Neural progenitor cell (in vitro differentiated cells): ENCODE data around the gene TRAPPC6A. TPM values are rescaled to one million over a fixed set of nuclear protein-coding genes. Genes with fewer than 3 reads are reported as not detected.
A peak's percentile ranks its signal among the peaks of the same experiment; 100 is the strongest.

Experiments
- DNase-seq: peaks from one replicate; pipeline ENCODE4 v3.0.0-alpha.2; 2016; ENCODE audit warnings: low spot score
- H2AFZ ChIP-seq: fragments of 200-600 bp; sonication (generic); replicated peaks from 2 replicates; pipeline ENCODE4 v1.6.1; 2016; ENCODE audit warnings: antibody characterized with exemption
- H3F3A ChIP-seq: fragments of 200-600 bp; sonication (generic); 2 replicates; pipeline ENCODE4 v1.6.1; 2016; ENCODE audit warnings: antibody characterized with exemption, low read depth
- H3K27ac ChIP-seq: fragments of 200-600 bp; sonication (generic); 2 replicates; pipeline ENCODE4 v1.5.1; 2016; ENCODE audit warnings: mild to moderate bottlenecking
- H3K27me3 ChIP-seq: fragments of 200-600 bp; sonication (generic); 2 replicates; pipeline ENCODE4 v1.6.1; 2016; ENCODE audit warnings: mild to moderate bottlenecking, moderate library complexity
- H3K36me3 ChIP-seq: fragments of 200-600 bp; sonication (generic); 2 replicates; pipeline ENCODE4 v1.5.1; 2016
- H3K4me1 ChIP-seq: fragments of 200-600 bp; sonication (generic); 2 replicates; pipeline ENCODE4 v1.6.1; 2016; ENCODE audit warnings: mixed run types
- H3K4me2 ChIP-seq: fragments of 200-600 bp; sonication (generic); 2 replicates; pipeline ENCODE4 v1.6.1; 2016
- H3K4me3 ChIP-seq: fragments of 200-600 bp; sonication (generic); 2 replicates; pipeline ENCODE4 v1.5.1; 2016
- H3K79me2 ChIP-seq: fragments of 200-600 bp; sonication (generic); 2 replicates; pipeline ENCODE4 v1.6.1; 2016; ENCODE audit warnings: low read depth
- H3K9ac ChIP-seq: fragments of 200-600 bp; sonication (generic); 2 replicates; pipeline ENCODE4 v1.6.1; 2016
- H3K9me3 ChIP-seq: fragments of 200-600 bp; sonication (generic); 2 replicates; pipeline ENCODE4 v1.5.1; 2016; ENCODE audit warnings: low read depth
- H4K20me1 ChIP-seq: fragments of 200-600 bp; sonication (generic); 2 replicates; pipeline ENCODE4 v1.6.1; 2016; ENCODE audit warnings: low read depth
- H3K27ac Mint-ChIP-seq: 3 replicates; pipeline ENCODE4 v1.8.0; 2021; ENCODE audit warnings: mixed read lengths
- H3K27me3 Mint-ChIP-seq: 2 replicates; pipeline ENCODE4 v1.8.0; 2022; ENCODE audit warnings: low read depth, mild to moderate bottlenecking, inconsistent platforms, moderate library complexity, mixed read lengths; ENCODE audit not compliant: insufficient read depth
- H3K36me3 Mint-ChIP-seq: 3 replicates; pipeline ENCODE4 v1.8.0; 2021; ENCODE audit warnings: mixed read lengths
- H3K4me1 Mint-ChIP-seq: 3 replicates; pipeline ENCODE4 v1.8.0; 2021; ENCODE audit warnings: mixed read lengths
- H3K4me3 Mint-ChIP-seq: 3 replicates; pipeline ENCODE4 v1.8.0; 2021; ENCODE audit warnings: mild to moderate bottlenecking, moderate library complexity, mixed read lengths
- H3K9me3 Mint-ChIP-seq: 3 replicates; pipeline ENCODE4 v1.8.0; 2020; ENCODE audit warnings: mixed read lengths
- EZH2 ChIP-seq: fragments of 200-600 bp; sonication (generic); IDR thresholded peaks from 2 replicates; pipeline ENCODE4 v1.6.1; 2017; ENCODE audit warnings: antibody characterized with exemption, mild to moderate bottlenecking, moderate library complexity
- EZH2phosphoT487 ChIP-seq: fragments of 200-600 bp; sonication (generic); IDR thresholded peaks from 2 replicates; pipeline ENCODE4 v1.6.1; 2017; ENCODE audit warnings: antibody characterized with exemption
- total RNA-seq: library from RNA; depleted of rRNA; stranded (reverse); fragments of >200 nt; gene quantifications from 2 replicates; pipeline ENCODE4 v1.2.3, GENCODE V29; 2015; ENCODE audit warnings: low replicate concordance
- TF ChIP-seq, protein P1 (sequence below): fragments of 200-600 bp; sonication (generic); IDR thresholded peaks from 2 replicates; pipeline ENCODE4 v1.5.1; 2017; ENCODE audit warnings: antibody characterized with exemption, mild to moderate bottlenecking

The TRAPPC6A gene
- total RNA-seq, 1 donor from 2014 or later: 24.7 TPM

DNA sequence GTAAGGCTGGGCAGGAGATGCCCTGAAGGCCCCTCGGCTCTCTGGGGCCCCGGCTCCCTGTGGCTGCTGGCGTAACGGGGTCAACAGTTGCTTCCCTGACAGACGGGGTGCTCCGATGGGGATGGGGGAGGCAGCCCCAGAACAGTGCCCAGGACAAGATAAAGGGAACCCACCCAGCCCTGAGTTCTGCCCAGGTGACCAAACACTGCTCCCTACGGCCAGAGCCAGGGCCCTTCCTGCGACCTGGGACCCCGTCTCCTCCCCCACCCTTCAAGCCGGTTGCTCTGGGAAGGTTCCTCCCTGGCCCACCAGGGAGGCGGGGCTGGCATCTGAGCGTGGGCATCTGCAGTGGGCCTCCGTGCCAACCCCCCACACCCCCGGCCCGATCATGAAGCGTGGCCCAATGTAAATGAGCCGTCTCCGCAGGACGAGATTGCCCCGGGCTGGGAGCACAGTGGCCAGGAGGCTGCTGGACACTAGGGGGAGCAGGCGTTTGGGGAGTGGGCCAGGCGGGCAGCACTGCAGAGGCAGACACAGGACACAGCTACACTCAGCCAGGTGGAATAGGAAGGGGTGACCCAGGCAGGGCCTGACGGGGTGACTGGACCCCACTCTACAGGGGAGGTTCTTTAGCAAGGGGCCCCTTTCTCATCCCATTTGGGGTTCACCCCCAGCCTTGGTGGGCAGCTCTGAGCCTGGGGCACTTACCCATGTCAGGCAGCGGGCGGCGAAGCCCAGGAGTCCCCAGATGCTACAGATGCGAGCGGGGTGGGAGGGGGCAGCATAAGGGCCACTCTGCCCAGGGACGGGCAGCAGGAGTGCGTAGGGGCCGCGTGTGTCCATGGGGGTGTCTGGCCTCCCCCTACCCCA, 16.1 kb downstream of the TRAPPC6A start:
- Histone ChIP-seq H2AFZ (no peak overlapping the region), H3K79me2 (no peaks in the 10 kb centered on the region), H3K9me3 (no peaks in the 10 kb centered on the region), H3K27ac (no peak overlapping the region), H4K20me1 (peaks cover 13% of the 10 kb centered on the region), H3K4me3 (no peak overlapping the region), H3K36me3 (no peaks in the 10 kb centered on the region), H3K4me1 (no peaks in the 10 kb centered on the region), H3K27me3 (peaks cover 26% of the 10 kb centered on the region), H3F3A (no peaks in the 10 kb centered on the region), H3K9ac (no peak overlapping the region), H3K4me2 (no peak overlapping the region)
- H3K4me3 Mint-ChIP-seq: no peak overlapping the region
- no peak overlapping the region for H3K27ac Mint-ChIP-seq
- TF ChIP-seq, protein P1, sequence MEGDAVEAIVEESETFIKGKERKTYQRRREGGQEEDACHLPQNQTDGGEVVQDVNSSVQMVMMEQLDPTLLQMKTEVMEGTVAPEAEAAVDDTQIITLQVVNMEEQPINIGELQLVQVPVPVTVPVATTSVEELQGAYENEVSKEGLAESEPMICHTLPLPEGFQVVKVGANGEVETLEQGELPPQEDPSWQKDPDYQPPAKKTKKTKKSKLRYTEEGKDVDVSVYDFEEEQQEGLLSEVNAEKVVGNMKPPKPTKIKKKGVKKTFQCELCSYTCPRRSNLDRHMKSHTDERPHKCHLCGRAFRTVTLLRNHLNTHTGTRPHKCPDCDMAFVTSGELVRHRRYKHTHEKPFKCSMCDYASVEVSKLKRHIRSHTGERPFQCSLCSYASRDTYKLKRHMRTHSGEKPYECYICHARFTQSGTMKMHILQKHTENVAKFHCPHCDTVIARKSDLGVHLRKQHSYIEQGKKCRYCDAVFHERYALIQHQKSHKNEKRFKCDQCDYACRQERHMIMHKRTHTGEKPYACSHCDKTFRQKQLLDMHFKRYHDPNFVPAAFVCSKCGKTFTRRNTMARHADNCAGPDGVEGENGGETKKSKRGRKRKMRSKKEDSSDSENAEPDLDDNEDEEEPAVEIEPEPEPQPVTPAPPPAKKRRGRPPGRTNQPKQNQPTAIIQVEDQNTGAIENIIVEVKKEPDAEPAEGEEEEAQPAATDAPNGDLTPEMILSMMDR: peak; percentile 79
- TF ChIP-seq EZH2: no peak
- H3K27me3 Mint-ChIP-seq: peaks cover 4% of the 10 kb centered on the region
- H3K36me3 Mint-ChIP-seq: no peaks in the 10 kb centered on the region
- peak; percentile 84 for DNase-seq
- no peaks in the 10 kb centered on the region for H3K9me3 Mint-ChIP-seq
- peaks cover 10% of the 10 kb centered on the region for H3K4me1 Mint-ChIP-seq

DNA sequence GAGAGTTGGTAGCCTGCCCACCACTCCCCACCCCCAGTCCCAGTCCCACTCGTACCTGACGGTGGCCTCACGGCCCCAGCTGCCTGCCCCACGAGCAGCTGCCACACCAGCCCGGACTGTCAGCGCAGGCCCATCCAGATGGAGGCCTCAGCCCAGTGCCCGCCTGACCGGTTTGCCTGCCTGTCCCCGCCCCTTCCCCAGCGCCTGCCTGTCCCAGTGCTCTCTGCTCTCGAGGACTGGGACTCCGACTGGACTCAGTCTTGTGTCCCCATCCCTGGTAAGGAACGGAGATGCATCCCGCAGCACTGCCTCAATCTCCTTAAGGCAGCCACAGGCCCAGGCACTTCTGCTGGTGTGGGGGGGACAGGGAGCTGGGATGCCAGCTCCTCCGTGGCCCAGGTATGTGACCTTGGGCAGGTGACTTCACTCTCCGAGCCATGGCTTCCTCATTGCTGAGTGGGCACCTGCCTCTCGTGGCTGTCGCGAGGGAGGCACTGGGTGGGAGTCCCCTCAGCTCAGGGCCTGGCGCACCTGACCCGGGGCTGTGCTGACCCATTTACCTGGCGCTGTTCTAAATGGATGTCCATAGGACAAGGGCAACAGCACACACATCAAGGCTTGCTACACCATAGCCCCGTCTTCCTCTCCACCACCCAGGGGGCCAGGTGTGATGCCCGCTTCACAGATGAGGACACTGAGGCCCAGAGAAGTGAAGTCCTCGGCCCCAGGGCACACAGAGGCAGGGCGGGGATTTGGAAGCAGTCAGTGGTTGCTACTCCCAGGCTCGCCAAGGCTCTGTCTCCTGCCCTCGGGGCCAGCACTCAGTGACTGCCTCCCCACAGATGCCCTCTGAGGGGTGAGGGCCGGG, 16.9 kb downstream of the TRAPPC6A start, which contains the start of gene NKPD1:
NKPD1 (minus strand) TSS at position 113 of the 868 bp plus-strand sequence. CDS start 832 bp downstream, outside the sequence.
- Mint-ChIP-seq H3K9me3 (no peaks in the 10 kb centered on the region), H3K36me3 (no peaks in the 10 kb centered on the region), H3K27me3 (peaks cover 4% of the 10 kb centered on the region), H3K4me3 (peak within 1 kb of the TSS; percentile 1), H3K27ac (no peak within 1 kb of the TSS), H3K4me1 (peaks cover 12% of the 10 kb centered on the region)
- Histone ChIP-seq H3K36me3 (no peaks in the 10 kb centered on the region), H3K4me1 (peaks cover 3% of the 10 kb centered on the region), H3K4me2 (no peak within 1 kb of the TSS), H3F3A (no peaks in the 10 kb centered on the region), H3K9ac (no peak within 1 kb of the TSS), H2AFZ (no peak within 1 kb of the TSS), H3K4me3 (no peak within 1 kb of the TSS), H3K27ac (no peak within 1 kb of the TSS), H3K9me3 (no peaks in the 10 kb centered on the region), H3K79me2 (no peaks in the 10 kb centered on the region), H3K27me3 (peaks cover 30% of the 10 kb centered on the region), H4K20me1 (peaks cover 8% of the 10 kb centered on the region)
- DNase-seq: no peak
- TF ChIP-seq, protein P1: no peak
- TF ChIP-seq EZH2 (no peak), EZH2phosphoT487 (no peak)

DNA sequence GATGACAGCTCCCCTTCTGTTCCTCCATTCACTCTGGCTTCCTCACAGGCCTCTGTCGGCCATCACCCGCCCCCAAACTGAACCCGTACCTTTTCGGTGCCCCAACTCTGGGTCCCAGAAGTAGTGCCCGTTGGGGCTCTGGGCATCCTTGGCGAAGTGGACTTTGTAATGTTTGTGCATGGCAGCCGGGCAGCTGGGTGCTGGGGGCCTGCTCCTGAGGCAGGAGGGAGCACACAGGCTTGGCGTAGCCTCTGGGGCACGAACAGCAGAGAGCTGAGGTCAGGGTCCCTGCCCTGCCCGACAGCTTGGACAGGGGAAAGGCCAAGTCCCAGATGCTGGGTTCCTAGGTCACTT, 18.1 kb downstream of the TRAPPC6A start:
- no peaks in the 10 kb centered on the region for H3K79me2 ChIP-seq
- no peak for DNase-seq
- Mint-ChIP-seq H3K27ac (no peak overlapping the region), H3K36me3 (no peaks in the 10 kb centered on the region), H3K27me3 (peaks cover 4% of the 10 kb centered on the region), H3K9me3 (no peaks in the 10 kb centered on the region), H3K4me3 (no peak overlapping the region), H3K4me1 (peaks cover 11% of the 10 kb centered on the region)
- H3F3A ChIP-seq: no peaks in the 10 kb centered on the region
- no peak overlapping the region for H3K9ac ChIP-seq
- no peak overlapping the region for H2AFZ ChIP-seq
- no peak overlapping the region for H3K27ac ChIP-seq
- H3K36me3 ChIP-seq: no peaks in the 10 kb centered on the region
- H3K4me3 ChIP-seq: no peak overlapping the region
- peaks cover 7% of the 10 kb centered on the region for H4K20me1 ChIP-seq
- H3K9me3 ChIP-seq: no peaks in the 10 kb centered on the region
- no peak for TF ChIP-seq EZH2phosphoT487
- TF ChIP-seq, protein P1: no peak
- TF ChIP-seq EZH2: no peak
- peaks cover 6% of the 10 kb centered on the region for H3K4me1 ChIP-seq
- peaks cover 42% of the 10 kb centered on the region for H3K27me3 ChIP-seq
- no peak overlapping the region for H3K4me2 ChIP-seq
